Activated T-helper 1 cell treated with Interleukin-2 at 50 U/mL for 16 hours (primary cell): ENCODE measurements around the gene TAF12.
"Not testable (repeated sequence)": the region's sequence is repeated elsewhere in the genome, so short reads cannot be mapped to it uniquely, and the experiment has no call there.

Experiments used
- DNase-seq: peaks from one replicate; pipeline ENCODE4 v3.0.0-alpha.2; 2020; ENCODE audit warnings: low read depth

Gene TAF12

GRCh38 chr1:28642847-28643635, at the start of gene TAF12:
TAF12 (minus strand) TSS chr1:28643067; CDS start chr1:28622081, 20,986 bp downstream.
- DNase-seq = peak; percentile 92

- not testable (repeated sequence) for DNase-seq
Observed at GRCh38 chr1:28691627-28692026, 48.8 kb upstream of the TAF12 start.

- DNase-seq = no peak
Observed at GRCh38 chr1:28684937-28685336, 42.1 kb upstream of the TAF12 start.

- DNase-seq = no peak
Observed at GRCh38 chr1:28682840-28683239, 40.0 kb upstream of the TAF12 start.

- no peak for DNase-seq
Observed at GRCh38 chr1:28680151-28680550, 37.3 kb upstream of the TAF12 start.

GRCh38 chr1:28675924-28676257, 33.0 kb upstream of the TAF12 start:
- DNase-seq = no peak

- not testable (repeated sequence) for DNase-seq
Observed at GRCh38 chr1:28672971-28673370, 30.1 kb upstream of the TAF12 start.

- no peak for DNase-seq
Observed at GRCh38 chr1:28671254-28671780, 28.4 kb upstream of the TAF12 start.

GRCh38 chr1:28668956-28669723, 26.3 kb upstream of the TAF12 start:
- peak; percentile 13 for DNase-seq

- DNase-seq = peak; percentile 82
Observed at GRCh38 chr1:28668191-28668955, 25.5 kb upstream of the TAF12 start, which contains the start of gene GMEB1. GMEB1 (plus strand) TSS chr1:28668784; CDS start chr1:28683613, 14,829 bp downstream.

- no peak for DNase-seq
Observed at GRCh38 chr1:28666806-28667205, 23.9 kb upstream of the TAF12 start.

GRCh38 chr1:28663871-28664470, 21.1 kb upstream of the TAF12 start:
- no peak for DNase-seq

GRCh38 chr1:28656335-28656734, 13.5 kb upstream of the TAF12 start:
- DNase-seq = no peak

- DNase-seq = not testable (repeated sequence)
Observed at GRCh38 chr1:28655448-28656311, 12.8 kb upstream of the TAF12 start.

- DNase-seq = not testable (repeated sequence)
Observed at GRCh38 chr1:28653870-28654269, 11.0 kb upstream of the TAF12 start.

GRCh38 chr1:28653063-28653462, 10.2 kb upstream of the TAF12 start:
- DNase-seq = not testable (repeated sequence)

GRCh38 chr1:28648474-28649198, 5.8 kb upstream of the TAF12 start, which contains the start of gene RNU11:
RNU11 (plus strand) TSS chr1:28648600.
- DNase-seq = peak; percentile 70

GRCh38 chr1:28648008-28648473, 5.2 kb upstream of the TAF12 start:
- DNase-seq = peak; percentile 83

GRCh38 chr1:28646040-28646439, 3.2 kb upstream of the TAF12 start:
- no peak for DNase-seq

GRCh38 chr1:28645406-28645805, 2.5 kb upstream of the TAF12 start:
- DNase-seq = not testable (repeated sequence)
